ENCODE results near the gene PRKCA.

- TF ChIP-seq POLR2A (IDR thresholded peaks at IDR 0.05; ENCODE audit: low read length), result no peak
- no peak for TF ChIP-seq GATA1 (IDR thresholded peaks at IDR 0.05; ENCODE audit: low read depth, low read length)
Observed at GRCh38 chr17:66417300-66417719, 114.9 kb downstream of the PRKCA start.

All from erythroblast (primary cell).